H1 (cell line): ENCODE measurements around the gene SSC5D. TPM values are rescaled to one million over a fixed set of nuclear protein-coding genes. Genes with fewer than 3 reads are reported as not detected.

Source experiments
- ASH2L ChIP-seq: fragments of 200-600, 300-600 bp; sonication (generic); IDR thresholded peaks from one replicate; pipeline ENCODE4 v1.7.1; 2017; ENCODE audit warnings: low read length
- CHD7 ChIP-seq: fragments of 300-600 bp; sonication (generic); IDR thresholded peaks from 2 replicates; pipeline ENCODE4 v1.7.1; 2012; ENCODE audit warnings: low read length, moderate library complexity, mild to moderate bottlenecking, inconsistent platforms; ENCODE audit not compliant: insufficient replicate concordance
- CTBP2 ChIP-seq: IDR thresholded peaks from 2 replicates; pipeline ENCODE4 v1.7.0; 2011; ENCODE audit warnings: borderline replicate concordance, mild to moderate bottlenecking, moderate library complexity, mixed read lengths, low read length; ENCODE audit not compliant: insufficient read depth, insufficient read length
- EP300 ChIP-seq, 2 experiments: IDR thresholded peaks; 1 replicate in 1 of 2; 2 replicates in 1 of 2; pipeline ENCODE4 v1.6.1; 2011 to 2012; ENCODE audit warnings: low read depth in 2 of 2, low read length in 2 of 2, mild to moderate bottlenecking in 2 of 2, borderline replicate concordance in 1 of 2, inconsistent platforms in 1 of 2, moderate library complexity in 1 of 2
- FOSL1 ChIP-seq: IDR thresholded peaks from 2 replicates; pipeline ENCODE4 v1.6.1; 2011; ENCODE audit warnings: mild to moderate bottlenecking, low read depth, low read length, moderate library complexity; ENCODE audit not compliant: insufficient read depth
- GABPA ChIP-seq: IDR thresholded peaks from 2 replicates; pipeline ENCODE4 v1.6.1; 2011; ENCODE audit warnings: mild to moderate bottlenecking, low read length, moderate library complexity, borderline replicate concordance; ENCODE audit not compliant: insufficient read depth
- HDAC2 ChIP-seq, 2 experiments: fragments of 300-600 bp in 1 of 2; sonication (generic) in 1 of 2; IDR thresholded peaks; 2 replicates each; pipeline ENCODE4 v1.6.1; 2011 to 2012; ENCODE audit warnings: low read depth in 2 of 2, low read length in 2 of 2, mild to moderate bottlenecking in 2 of 2, moderate library complexity in 2 of 2, borderline replicate concordance in 1 of 2, inconsistent platforms in 1 of 2
- RFX5 ChIP-seq: IDR thresholded peaks from 2 replicates; pipeline ENCODE4 v1.6.1; 2011; ENCODE audit warnings: low read depth, low read length, improper control_type of control experiment, borderline replicate concordance
- polyA plus RNA-seq, 7 experiments: library from polyadenylated mRNA; depleted of rRNA in 3 of 7; stranded (reverse) in 5 of 7; unstranded in 2 of 7; fragments of >200 nt in 5 of 7; fragments of 200-250 nt in 2 of 7; gene quantifications; 1 replicate in 5 of 7; 2 replicates in 1 of 7; 4 replicates in 1 of 7; pipeline versions ENCODE4 v1.2.1 to v1.2.3, GENCODE V29; 2011 to 2013; ENCODE audit warnings: missing spikeins in 2 of 7, mixed read lengths in 2 of 7
- total RNA-seq: library from RNA; stranded (reverse); fragmentation: NEBNext Ultra II Directional; extraction: Animal tissue kit (Norgen Biotek cat#: 25700); gene quantifications from 2 replicates; pipeline ENCODE4 v1.2.1, GENCODE V29; 2021
- TF ChIP-seq, protein P1 (sequence below): IDR thresholded peaks from 2 replicates; pipeline ENCODE4 v1.6.1; 2011; ENCODE audit warnings: low read depth, mild to moderate bottlenecking, low read length; ENCODE audit not compliant: insufficient read depth

SSC5D gene
- total and polyA plus RNA-seq, 2 of the 8 experiments (the other 6 are each of a cell fraction or from before 2014, with no cell fraction given) = 0.39 to 1.7 TPM

DNA sequence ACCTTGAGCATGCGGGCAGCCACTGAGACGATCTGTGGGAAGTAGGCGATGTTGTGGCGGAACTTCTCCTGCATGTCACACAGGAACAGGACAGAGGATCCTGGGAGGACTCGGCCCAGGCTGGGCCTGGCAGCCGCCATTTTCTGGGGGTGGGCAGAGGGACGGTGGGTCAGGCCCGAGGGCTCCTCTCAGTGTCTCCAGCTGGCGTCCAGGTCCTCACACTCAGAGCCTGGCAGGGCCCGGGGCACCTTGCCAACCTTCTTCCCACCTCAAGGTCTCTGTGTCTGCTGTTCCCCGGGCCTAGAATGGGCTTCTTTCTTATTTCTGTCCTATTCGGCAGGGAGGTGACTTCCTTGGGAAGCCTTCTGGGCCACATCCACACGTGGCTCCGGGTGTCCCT, 31.9 kb upstream of the SSC5D start (continued):
- TF ChIP-seq EP300 (IDR thresholded peaks at IDR 0.05; ENCODE audit: borderline replicate concordance in 1 of 2, low read depth in 2 of 2, low read length in 2 of 2) = no peak
- TF ChIP-seq, protein P1, sequence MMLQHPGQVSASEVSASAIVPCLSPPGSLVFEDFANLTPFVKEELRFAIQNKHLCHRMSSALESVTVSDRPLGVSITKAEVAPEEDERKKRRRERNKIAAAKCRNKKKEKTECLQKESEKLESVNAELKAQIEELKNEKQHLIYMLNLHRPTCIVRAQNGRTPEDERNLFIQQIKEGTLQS = no peak
- TF ChIP-seq RFX5 = no peak
- TF ChIP-seq ASH2L = no peak
- TF ChIP-seq FOSL1 = no peak
- no peak for TF ChIP-seq CHD7
- no peak for TF ChIP-seq CTBP2
- no peak for TF ChIP-seq HDAC2 (IDR thresholded peaks at IDR 0.05; ENCODE audit: borderline replicate concordance in 1 of 2, low read depth in 2 of 2, low read length in 2 of 2)
- TF ChIP-seq GABPA = no peak
